Measurements from ENCODE around the gene AMH.
"Not testable (repeated sequence)": the region's sequence is repeated elsewhere in the genome, so short reads cannot be mapped to it uniquely, and the experiment has no call there.

AMH gene

DNA sequence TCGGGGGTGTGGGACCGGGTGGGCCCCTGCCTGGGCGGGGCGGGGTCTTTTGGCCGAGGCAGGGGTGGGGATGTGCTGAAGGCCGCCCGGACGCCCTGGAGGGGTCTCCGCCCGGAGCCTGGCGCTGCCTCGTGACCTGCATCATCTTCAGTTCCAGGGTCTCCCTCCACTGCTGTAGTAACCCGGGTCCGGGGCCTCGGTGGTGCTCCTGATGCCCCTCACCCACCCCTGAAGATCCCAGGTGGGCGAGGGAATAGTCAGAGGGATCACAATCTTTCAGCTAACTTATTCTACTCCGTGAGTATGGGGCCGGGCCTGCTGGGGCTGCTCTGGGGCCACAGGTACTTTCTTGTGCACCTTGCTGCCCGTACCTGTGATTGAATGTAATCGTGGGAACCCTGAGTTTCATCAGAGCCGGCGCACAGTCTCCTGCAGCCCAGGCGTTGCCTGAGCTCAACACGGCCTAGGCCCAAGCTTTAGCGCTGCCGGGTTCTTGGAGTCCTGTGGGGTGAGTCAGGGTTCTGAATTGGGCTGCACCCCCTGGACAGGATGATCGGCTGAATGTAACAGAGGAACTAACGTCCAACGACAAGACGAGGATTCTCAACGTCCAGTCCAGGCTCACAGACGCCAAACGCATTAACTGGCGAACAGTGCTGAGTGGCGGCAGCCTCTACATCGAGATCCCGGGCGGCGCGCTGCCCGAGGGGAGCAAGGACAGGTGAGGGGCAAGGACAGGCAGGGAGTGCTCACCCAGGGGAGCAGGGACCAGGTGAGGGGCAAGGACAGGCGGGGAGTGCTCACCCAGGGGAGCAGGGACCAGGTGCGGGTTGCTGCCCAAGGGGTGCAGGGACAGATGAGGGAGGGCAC is 22.3 kb downstream of the AMH start:
- DNase-seq: peak; percentile 46

DNA sequence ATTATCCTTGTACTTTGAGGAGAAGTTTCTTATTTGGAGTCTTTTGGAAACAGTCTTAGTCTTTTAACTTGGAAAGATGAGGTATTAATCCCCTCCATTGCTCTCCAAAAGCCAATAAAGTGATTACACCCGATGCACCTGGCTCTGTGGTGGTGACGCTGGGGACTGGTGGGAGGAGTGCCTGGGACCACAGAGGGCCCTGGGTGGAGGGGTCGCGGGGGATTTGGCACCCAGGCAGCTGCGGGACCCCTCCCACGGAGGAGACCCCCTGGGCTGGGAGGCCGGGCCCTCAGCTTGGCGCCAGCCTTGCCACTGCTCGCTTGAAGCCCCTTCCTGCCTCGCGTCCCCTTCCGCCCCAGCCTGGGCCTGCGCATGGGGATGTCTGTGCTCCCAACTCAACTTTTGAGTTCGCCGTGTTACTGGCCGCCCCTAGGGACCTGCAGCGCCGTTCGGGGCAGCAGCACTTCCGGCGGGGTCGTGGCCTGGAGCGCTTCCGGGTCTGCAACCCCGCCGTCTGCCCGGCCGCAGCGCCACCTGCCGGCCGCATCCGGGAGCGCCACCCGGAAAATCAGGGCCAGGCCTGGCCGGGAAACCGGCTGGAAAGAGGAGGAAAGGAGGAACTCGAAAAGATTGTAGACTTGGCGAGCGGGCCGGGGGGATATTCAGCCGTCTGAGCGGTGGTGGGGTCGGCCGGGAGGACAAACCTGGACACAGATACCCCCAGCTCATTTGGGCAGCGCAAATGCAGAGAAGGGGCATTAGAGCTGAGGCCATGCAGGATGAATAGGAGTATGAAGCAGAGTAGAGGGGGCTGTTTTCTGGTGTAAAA is 24.4 kb downstream of the AMH start:
- DNase-seq: peak; percentile 82

DNA sequence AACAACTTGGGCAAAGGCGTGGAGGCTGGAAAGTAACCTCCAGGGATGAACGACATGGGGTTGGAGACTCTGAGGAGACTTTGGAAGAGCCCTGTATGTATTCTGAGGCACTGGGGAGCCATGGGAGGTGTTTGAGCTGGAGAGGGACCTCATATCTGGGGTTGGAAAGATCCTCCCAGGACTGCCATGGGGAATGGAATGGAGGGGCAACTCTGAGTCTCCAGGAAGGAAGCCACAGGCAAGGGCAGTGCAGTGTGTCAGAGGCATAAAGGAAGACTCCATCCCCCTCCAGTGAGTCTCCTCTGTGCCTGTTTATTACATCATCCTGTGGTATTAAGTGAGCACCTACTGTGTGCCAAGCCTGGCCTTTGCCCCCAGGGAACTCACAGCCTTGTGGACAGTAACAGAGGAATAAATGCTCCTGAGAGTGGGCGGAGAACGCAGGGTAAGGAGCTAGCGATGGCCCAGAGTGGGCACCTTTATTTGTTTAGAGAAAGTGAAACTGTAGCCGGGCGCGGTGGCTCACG is 25.1 kb downstream of the AMH start:
- DNase-seq: no peak

DNA sequence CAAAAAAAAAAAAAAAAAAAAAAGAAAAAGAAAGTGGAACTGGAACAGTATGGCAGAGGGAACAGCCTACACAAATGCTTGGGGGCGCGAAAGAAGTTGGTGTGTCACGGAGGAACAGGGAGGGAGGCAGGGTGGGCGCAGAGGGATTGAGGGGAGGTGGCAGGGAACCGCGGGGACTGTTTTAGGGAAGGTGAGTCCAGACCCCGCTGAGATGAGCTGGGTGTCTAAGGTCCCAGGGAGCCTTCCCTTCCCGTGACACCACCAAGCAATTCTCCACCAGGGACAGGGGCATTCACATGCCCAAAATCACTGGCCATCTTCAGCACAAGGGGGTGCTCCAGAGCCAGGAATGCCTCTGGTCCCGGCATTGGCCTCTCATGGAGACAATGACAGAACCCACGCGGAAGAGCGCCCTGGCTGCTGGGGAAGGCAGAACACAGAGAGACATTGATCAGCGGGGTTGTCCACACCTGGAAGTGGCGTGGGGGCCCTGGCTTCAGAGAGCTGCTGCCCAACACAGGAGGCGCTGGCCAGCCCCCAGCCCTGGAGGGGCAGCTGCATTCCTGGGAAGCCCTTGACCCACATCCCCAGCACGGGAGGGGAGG is 25.9 kb downstream of the AMH start:
- DNase-seq: peak; percentile 58

DNA sequence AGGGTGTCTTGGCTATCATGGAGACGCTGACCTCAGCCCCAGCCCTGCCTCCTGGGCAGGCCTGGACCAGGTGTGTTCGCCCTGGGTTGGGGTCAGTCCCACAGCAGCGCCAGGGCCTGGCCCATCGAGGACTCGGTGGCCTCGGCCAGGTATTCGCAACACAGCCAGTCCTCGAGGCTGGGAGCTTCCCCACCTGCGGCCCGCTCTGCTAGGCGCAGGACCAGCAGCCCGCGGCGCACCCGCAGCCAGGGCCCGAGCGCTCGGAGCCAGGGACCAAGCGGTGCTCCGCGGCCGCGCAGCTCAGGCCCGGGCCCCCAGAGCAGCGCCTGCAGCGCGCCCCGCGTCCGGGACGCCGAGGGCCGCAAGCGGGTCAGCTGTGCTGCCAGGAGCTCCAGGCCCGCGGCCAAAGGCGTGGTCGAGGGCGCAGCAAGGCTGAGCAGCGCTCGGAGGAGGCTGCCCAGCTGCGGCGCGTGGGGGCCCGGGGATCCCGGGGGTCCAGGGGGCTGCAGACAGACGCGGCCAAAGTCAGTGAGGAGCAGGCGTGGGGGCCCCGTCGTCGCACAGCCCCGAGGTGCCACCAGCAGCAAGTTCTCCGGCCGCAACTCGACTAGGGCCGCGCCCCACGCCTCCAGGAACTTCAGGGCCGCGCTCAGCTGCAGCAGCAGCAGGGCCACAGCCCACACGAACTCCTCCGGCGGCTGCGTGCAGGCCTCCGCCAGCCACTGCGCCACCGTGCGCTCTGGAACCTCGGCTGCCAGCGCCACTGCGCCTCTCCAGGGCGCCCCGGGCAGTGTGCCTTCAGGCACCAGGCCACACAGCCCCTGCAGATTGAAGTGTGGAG is 26.7 kb downstream of the AMH start:
- DNase-seq: no peak

DNA sequence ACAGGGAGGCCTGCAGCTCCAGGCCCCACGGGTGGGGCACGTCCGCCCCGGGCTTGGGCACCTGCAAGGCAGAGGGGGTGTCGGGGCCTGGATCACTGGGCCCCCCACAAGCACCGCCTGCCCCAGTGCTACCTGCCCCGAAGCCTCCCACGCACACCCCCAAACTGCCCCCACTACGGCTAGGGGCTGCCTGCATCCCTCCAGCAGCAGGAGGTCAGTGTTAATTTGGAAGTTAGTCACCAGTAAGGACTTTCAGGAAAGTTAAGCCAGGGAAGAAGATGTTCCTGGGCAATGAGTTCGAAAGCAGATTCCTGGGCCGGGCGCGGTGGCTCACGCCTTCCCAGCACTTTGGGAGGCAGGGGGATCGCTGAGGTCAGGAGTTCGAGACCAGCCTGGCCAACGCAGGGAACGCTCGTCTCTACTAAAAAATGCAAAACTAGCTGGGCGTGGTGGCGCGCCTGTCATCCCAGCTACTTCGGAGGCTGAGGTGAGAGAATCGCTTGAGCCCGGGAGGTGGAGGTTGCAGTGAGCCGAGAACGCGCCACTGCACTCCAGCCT is 27.4 kb downstream of the AMH start:
- no peak for DNase-seq

DNA sequence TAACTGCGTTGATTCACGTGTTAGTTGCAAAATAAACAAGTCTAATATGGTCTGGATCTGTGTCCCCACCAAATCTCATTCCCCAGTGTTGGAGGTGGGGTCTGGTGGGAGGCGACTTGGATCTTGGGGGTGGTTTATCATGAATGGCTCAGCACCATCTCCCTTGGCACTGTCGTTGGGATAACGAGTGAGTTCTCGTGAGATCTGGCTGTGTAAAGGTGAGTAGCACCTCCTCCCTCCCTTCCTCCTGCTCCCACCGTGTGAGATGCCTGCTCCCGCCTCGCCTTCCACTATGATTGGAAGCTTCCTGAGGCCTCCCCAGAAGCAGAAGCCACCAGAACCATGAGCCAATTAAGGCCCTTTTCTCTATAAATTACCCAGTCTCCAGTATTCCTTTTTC is 28.0 kb downstream of the AMH start:
- DNase-seq: no peak

DNA sequence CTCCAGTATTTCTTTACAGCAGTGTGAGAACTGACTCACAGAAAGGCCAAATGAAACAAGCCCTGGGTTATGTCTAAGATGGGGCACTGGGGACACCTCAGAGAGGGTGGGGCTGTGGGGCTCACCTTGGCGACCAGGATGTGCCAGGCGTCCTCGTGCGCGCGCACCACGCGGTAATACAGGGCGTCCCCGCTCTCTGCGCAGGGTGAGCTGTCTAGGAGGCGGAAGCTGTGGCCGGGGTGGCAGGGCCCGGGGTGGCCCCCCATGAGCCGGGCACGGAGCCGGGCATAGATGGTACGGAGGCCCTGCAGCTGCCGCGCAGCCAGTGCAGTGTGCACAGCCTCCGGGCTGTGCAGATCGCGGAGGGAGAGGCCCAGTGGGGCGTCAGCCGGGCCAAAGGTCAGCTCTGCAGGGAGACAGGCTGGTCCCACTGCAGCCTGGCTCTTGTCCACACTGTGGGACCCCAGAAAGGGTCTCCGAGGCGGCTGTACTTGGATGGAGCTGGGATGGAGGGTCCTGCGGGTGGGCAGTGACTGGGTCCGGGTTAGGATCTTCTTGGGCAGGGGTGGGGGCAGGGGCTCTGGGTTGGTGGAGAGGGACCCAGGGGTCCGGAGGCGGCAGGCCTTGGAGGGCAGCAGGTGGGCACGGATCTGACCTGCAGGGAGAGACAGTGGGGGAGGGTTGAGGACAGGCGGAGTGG is 29.5 kb downstream of the AMH start:
- no peak for DNase-seq

DNA sequence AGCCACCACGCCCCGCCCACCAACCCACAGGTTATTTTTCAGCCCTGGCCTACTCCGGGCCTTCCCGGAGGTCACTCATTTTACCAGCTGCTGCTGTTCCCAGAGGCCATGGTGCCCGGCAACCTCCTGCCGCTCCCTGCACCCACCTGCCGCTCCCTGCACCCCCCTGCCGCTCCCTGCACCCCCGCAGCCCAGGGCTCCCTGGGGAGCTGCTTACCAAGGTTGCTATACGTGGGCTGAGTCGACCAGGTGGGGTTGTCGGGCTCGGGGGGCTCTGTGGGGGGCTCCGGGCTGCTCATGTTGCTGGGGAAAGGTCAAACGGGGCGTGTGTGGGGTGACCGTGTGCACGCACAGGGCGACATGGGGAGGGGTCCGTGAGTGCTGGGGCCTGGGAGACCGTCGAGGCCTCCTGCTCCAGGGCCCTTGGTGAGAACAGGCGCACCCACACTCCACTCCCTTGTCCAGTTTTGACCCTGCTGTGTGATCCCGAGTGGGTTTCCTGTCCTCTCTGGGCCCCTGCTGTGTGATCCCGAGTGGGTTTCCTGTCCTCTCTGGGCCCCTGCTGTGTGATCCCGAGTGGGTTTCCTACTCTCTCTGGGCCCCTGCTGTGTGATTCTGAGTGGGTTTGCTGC is 31.6 kb downstream of the AMH start:
- DNase-seq: no peak

DNA sequence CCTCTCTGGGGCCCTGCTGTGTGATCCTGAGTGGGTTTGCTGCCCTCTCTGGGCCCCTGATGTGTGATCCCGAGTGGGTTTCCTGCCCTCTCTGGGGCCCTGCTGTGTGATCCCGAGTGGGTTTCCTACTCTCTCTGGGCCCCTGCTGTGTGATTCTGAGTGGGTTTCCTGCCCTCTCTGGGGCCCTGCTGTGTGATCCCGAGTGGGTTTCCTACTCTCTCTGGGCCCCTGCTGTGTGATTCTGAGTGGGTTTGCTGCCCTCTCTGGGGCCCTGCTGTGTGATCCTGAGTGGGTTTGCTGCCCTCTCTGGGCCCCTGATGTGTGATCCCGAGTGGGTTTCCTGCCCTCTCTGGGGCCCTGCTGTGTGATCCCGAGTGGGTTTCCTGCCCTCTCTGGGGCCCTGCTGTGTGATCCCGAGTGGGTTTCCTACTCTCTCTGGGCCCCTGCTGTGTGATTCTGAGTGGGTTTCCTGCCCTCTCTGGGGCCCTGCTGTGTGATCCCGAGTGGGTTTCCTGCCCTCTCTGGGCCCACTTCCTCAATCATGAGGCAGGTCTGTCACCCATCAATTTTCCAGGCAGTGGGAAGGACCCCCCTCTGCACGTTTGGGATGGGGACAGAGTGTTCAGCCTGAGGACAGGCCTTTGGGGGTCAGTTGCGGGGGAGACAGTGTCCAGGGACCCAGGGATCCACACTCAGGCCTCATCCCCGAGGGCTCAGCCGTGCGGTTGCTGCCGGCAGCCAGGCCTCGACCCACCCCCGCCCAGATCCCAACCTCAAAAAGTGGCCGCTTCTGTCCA is 32.3 kb downstream of the AMH start:
- not testable (repeated sequence) for DNase-seq

DNA sequence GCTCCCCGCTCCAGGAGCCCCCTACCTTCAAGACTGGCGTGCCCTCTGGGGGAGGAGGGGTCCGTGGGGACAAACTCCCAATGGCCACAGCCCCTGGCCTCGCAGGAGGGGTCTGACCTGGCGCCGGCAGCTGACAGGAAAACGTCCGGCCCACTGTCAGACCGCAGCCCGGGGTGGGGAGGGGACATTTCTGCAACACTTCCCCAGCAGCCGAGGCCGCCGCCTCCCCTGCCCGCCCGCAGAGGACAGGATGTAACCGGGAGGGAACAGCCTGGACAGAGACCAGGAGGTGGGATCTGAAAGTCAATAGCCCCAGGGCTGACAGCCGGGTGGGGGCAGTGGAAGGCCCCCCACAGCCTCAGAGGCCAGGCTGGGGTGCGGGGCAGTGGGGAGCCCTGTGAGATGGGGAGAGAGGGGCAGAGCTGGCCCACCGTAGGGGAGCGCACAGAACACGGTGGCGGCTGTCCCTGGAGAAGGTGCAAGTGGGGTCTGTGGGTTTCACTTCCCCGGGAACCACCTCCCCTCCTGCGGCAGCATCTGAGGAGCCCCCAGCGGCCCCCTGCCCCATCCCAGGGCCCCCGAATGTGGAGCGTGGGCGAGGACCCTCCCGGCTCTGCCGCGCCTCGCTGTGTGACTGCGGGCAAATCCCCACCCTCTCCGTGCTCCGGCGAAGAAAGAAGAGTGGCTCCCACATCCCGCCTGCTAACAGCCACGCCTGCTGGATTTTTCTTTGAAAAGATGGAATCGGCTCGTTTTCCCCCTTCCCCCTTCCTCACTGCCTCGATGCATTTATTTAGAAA is 33.1 kb downstream of the AMH start, which contains the start of gene PEAK3:
TSS of gene PEAK3 (minus strand) at position 114 of the 800 bp plus-strand sequence. CDS start 1,244 bp downstream, outside the sequence.
- no peak for DNase-seq

DNA sequence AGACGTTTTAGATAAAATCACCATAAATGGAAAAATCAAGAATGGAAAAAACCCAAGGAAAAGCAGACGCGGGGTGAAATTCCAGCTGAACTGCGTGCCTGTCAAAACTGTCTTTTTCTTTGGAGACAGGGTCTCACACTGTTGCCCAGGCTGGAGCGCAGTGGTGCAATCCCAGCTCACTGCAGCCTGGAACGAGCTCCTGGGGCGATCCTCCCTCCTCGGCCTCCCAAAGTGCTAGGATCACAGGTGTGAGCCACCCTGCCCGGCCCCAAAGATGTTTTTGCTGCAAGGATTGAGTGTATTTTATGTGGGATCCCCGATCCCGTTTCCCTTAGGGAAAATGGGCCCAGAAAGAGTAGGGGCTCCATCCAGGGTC is 33.7 kb downstream of the AMH start:
- DNase-seq: no peak

DNA sequence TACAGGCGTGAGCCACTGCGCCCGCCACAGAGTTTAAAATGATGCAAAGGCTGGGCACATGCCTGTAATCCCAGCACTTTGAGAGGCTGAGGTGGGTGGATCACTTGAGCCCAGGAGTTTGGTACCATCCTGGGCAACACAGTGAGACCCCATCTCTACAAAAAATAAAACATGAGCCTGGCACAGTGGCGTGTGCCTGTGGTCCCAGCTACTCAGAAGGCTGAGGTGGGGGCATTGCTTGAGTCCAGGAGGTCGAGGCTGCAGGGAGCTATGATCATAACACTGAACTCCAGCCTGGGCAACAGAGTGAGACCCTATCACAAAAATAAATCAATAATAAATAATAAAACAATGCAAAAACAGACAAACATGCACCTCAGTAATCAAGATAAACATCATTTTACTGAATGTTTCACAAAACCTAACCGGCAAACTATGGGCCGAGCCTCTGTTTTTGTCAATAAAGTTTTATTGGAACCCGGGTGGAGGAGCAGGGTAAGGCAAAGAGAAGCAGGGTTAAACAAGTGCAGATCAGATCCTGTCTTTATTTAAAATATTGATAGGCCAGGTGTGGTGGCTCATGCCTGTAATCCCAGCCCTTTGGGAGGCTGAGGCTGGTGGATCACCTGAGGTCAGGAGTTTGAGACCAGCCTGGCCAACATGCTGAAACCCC is 34.8 kb downstream of the AMH start:
- DNase-seq: no peak

DNA sequence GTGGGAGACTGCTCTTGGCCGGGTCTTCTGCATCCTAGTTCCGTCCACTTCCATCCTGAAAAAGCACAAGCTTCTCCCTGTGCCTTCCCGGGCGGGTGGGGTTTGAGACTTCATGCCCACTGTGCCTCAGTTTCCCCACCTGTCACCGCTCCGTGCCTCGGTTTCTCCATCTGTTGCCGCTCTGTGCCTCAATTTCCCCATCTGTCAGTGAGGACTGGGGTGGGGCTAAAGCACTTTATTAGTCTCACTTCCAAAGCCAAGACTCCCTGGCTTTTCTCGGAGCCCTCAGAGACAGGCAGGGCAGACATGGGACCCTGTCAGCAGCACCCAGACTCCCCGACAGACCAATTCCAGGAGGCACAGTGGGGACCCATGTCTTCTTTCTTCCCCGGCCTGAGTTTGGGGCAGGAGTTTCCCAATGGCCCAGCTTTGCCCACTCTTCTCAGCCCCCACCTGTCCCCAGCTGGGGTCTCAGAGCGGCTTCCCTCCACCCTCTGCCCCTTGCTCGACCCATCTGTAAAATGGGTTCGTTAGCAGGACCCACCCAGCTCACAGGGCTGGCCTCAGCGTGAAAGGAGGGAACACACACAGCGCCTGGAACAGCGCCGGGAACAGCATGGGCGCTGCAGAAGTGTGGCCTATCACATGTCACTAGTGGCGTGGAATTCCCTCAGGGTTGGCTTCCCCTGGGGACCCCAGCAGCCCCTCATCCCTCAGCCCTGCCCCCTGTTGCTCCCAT is 37.4 kb downstream of the AMH start:
- DNase-seq: no peak

DNA sequence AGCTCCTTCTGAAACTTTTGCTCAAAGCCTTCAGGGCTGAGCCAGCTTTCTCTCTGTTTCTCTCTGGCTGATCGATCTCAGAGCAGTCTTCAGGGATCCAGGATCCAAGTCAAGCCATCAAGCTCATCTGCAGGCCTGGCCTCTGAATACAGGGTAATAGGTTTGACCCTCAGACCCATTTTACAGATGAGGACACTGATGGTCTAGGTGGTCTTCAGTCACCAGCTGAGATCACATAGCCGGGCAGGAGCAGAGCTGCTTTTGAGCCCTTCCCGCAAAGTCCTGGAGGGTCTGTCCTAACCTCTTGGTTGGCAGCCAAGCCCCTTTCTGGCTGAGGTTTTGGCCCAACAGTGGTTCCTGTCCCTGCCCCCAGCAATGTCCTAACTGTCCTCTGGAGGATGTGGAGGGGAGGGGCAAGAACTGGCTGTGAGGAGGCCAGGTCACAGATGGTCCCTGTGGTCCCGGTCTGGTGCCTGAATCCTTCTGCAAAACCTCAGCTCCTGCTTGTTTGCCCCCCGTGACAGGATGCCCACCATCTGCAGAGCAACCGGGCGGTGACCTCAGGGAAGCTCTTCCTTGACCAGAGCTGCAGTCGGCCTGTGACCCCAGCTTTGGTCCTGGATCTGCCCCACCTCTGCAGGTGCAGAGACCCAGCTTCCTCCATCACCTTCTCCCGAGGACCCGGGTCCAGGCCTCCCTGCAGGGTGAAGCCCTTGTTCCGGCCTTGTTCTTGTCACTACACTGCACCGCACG is 38.6 kb downstream of the AMH start:
- DNase-seq: no peak

DNA sequence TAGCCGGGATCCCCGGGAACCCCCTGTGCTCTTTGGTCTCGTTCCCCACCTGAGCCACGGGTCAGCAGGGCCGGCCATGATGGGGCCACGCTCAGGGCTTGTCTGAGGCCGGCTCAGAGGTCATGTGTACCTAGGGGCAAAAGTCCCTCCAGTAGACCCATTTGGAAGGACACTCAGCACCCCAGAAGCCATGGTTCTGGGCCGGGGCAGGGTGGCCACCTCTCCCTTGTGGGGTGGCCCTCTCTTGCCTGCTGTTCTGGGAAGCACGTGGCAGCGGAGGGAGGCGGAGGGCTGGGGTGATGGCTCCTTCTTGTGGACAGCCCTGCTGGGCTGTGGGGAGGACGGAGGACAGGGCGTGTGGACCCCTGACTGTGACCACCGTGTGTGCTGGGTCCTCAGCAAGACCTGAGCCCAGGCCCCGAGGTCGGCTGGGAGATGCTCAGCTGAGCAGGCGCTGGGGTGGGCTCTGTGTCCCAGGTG is 39.3 kb downstream of the AMH start:
- no peak for DNase-seq
